ENCODE results near the gene RAB36.

The RAB36 gene

GRCh38 chr22:23110922-23111527 is 34.3 kb upstream of the RAB36 start:
- no peak overlapping the region for H3K4me3 ChIP-seq (ENCODE audit: low read depth, low read length)
- no peak for DNase-seq (ENCODE audit: low read depth)
- no peak for TF ChIP-seq CTCF (IDR thresholded peaks at IDR 0.05; ENCODE audit: low read depth, low read length)
- no peak for TF ChIP-seq POLR2A (IDR thresholded peaks at IDR 0.05; ENCODE audit: extremely low read depth, insufficient read length)
- no peak for TF ChIP-seq MYC (IDR thresholded peaks at IDR 0.05; ENCODE audit: low read depth, low read length)
- no peak for TF ChIP-seq MAX (IDR thresholded peaks at IDR 0.05; ENCODE audit: low read depth, low read length)

- DNase-seq (ENCODE audit: low read depth), result no peak
- no peak overlapping the region for H3K4me3 ChIP-seq (ENCODE audit: low read depth, low read length)
- TF ChIP-seq CTCF (IDR thresholded peaks at IDR 0.05; ENCODE audit: low read depth, low read length) (no peak), POLR2A (IDR thresholded peaks at IDR 0.05; ENCODE audit: extremely low read depth, insufficient read length) (no peak), MYC (IDR thresholded peaks at IDR 0.05; ENCODE audit: low read depth, low read length) (no peak), MAX (IDR thresholded peaks at IDR 0.05; ENCODE audit: low read depth, low read length) (no peak)
Observed at GRCh38 chr22:23112472-23113012, 32.7 kb upstream of the RAB36 start.

GRCh38 chr22:23113067-23113846 is 32.0 kb upstream of the RAB36 start:
- no peak overlapping the region for H3K4me3 ChIP-seq (ENCODE audit: low read depth, low read length)
- TF ChIP-seq MAX (IDR thresholded peaks at IDR 0.05; ENCODE audit: low read depth, low read length) (no peak), MYC (IDR thresholded peaks at IDR 0.05; ENCODE audit: low read depth, low read length) (no peak), POLR2A (IDR thresholded peaks at IDR 0.05; ENCODE audit: extremely low read depth, insufficient read length) (no peak), CTCF (IDR thresholded peaks at IDR 0.05; ENCODE audit: low read depth, low read length) (no peak)
- peak; percentile 31 for DNase-seq (ENCODE audit: low read depth)

- TF ChIP-seq MAX (IDR thresholded peaks at IDR 0.05; ENCODE audit: low read depth, low read length), result no peak
- TF ChIP-seq CTCF (IDR thresholded peaks at IDR 0.05; ENCODE audit: low read depth, low read length), result no peak
- TF ChIP-seq MYC (IDR thresholded peaks at IDR 0.05; ENCODE audit: low read depth, low read length), result no peak
- TF ChIP-seq POLR2A (IDR thresholded peaks at IDR 0.05; ENCODE audit: extremely low read depth, insufficient read length), result no peak
- no peak for DNase-seq (ENCODE audit: low read depth)
Observed at GRCh38 chr22:23113847-23114720, 31.2 kb upstream of the RAB36 start.

GRCh38 chr22:23114721-23115020 is 30.6 kb upstream of the RAB36 start:
- no peak for TF ChIP-seq CTCF (IDR thresholded peaks at IDR 0.05; ENCODE audit: low read depth, low read length)
- no peak for TF ChIP-seq MAX (IDR thresholded peaks at IDR 0.05; ENCODE audit: low read depth, low read length)
- no peak for TF ChIP-seq POLR2A (IDR thresholded peaks at IDR 0.05; ENCODE audit: extremely low read depth, insufficient read length)
- no peak for TF ChIP-seq MYC (IDR thresholded peaks at IDR 0.05; ENCODE audit: low read depth, low read length)
- H3K4me3 ChIP-seq (ENCODE audit: low read depth, low read length), result no peak overlapping the region
- DNase-seq (ENCODE audit: low read depth), result no peak

More at GRCh38 chr22:23113847-23114720, 31.2 kb upstream of the RAB36 start:
- no peak overlapping the region for H3K4me3 ChIP-seq (ENCODE audit: low read depth, low read length)
